RWPE2 (cell line): ENCODE data around the gene ZNF423.

ENCODE experiments used
- ATAC-seq: fragments of 200-7000 bp; cut with Tn5 transposase; 3 replicates; pipeline ENCODE4 v1.9.1; 2021; ENCODE audit warnings: low read depth
- DNase-seq: peaks from one replicate; pipeline ENCODE4 v3.0.0-alpha.2; 2020; ENCODE audit warnings: low spot score
- H3K27ac ChIP-seq: fragments of 450-650 bp; 2 replicates; pipeline ENCODE4 v1.5.1; 2017; ENCODE audit warnings: mild to moderate bottlenecking; ENCODE audit not compliant: poor library complexity, severe bottlenecking
- H3K27me3 ChIP-seq: fragments of 250-450 bp; sonication (Bioruptor Pico); 2 replicates; pipeline ENCODE4 v1.5.1; 2021; ENCODE audit warnings: mild to moderate bottlenecking, moderate library complexity; ENCODE audit not compliant: insufficient read depth, poor library complexity, severe bottlenecking
- H3K36me3 ChIP-seq: fragments of 250-450 bp; sonication (Bioruptor Pico); 2 replicates; pipeline ENCODE4 v1.5.1; 2020; ENCODE audit warnings: low read depth, mild to moderate bottlenecking, moderate library complexity
- H3K4me1 ChIP-seq: fragments of 250-450 bp; sonication (Bioruptor Pico); 2 replicates; pipeline ENCODE4 v1.5.1; 2021; ENCODE audit warnings: mild to moderate bottlenecking, moderate library complexity; ENCODE audit not compliant: insufficient read depth, poor library complexity, severe bottlenecking
- H3K4me3 ChIP-seq: fragments of 250-450 bp; sonication (Bioruptor Pico); 2 replicates; pipeline ENCODE4 v1.5.1; 2021; ENCODE audit warnings: mild to moderate bottlenecking, moderate library complexity; ENCODE audit not compliant: severe bottlenecking
- H3K9me3 ChIP-seq: fragments of 250-450 bp; sonication (Bioruptor Pico); 2 replicates; pipeline ENCODE4 v1.5.1; 2021; ENCODE audit warnings: mild to moderate bottlenecking, moderate library complexity; ENCODE audit not compliant: severe bottlenecking
- CTCF ChIP-seq: fragments of 450-650 bp; IDR thresholded peaks from one replicate; pipeline ENCODE4 v1.5.1; 2017; ENCODE audit warnings: mild to moderate bottlenecking, moderate library complexity; ENCODE audit not compliant: poor library complexity, severe bottlenecking

The ZNF423 gene

GRCh38 chr16:49455991-49456745, 399.7 kb downstream of the ZNF423 start:
- Histone ChIP-seq H3K27ac (no peak overlapping the region), H3K4me1 (no peaks in the 10 kb centered on the region), H3K9me3 (no peaks in the 10 kb centered on the region), H3K36me3 (no peaks in the 10 kb centered on the region), H3K4me3 (no peak overlapping the region), H3K27me3 (peaks cover 3% of the 10 kb centered on the region)
- no peak for TF ChIP-seq CTCF
- DNase-seq (peak; percentile 36), ATAC-seq (no peak)

GRCh38 chr16:49455181-49455990, 400.5 kb downstream of the ZNF423 start:
- Histone ChIP-seq H3K4me1 (no peaks in the 10 kb centered on the region), H3K27me3 (peaks cover 8% of the 10 kb centered on the region), H3K36me3 (no peaks in the 10 kb centered on the region), H3K4me3 (no peak overlapping the region), H3K27ac (no peak overlapping the region), H3K9me3 (no peaks in the 10 kb centered on the region)
- DNase-seq (peak; percentile 23), ATAC-seq (no peak)
- TF ChIP-seq CTCF: no peak

GRCh38 chr16:49454426-49455180, 401.3 kb downstream of the ZNF423 start:
- TF ChIP-seq CTCF: no peak
- Histone ChIP-seq H3K4me3 (no peak overlapping the region), H3K4me1 (no peaks in the 10 kb centered on the region), H3K9me3 (no peaks in the 10 kb centered on the region), H3K27me3 (peaks cover 8% of the 10 kb centered on the region), H3K36me3 (no peaks in the 10 kb centered on the region), H3K27ac (no peak overlapping the region)
- DNase-seq (peak; percentile 55), ATAC-seq (no peak)

- no peak for TF ChIP-seq CTCF
- no peak overlapping the region for H3K27ac ChIP-seq
- DNase-seq (peak; percentile 9), ATAC-seq (no peak)
- no peaks in the 10 kb centered on the region for H3K4me1 ChIP-seq
- H3K36me3 ChIP-seq: no peaks in the 10 kb centered on the region
- peaks cover 8% of the 10 kb centered on the region for H3K27me3 ChIP-seq
- H3K4me3 ChIP-seq: no peak overlapping the region
- H3K9me3 ChIP-seq: no peaks in the 10 kb centered on the region
Observed at GRCh38 chr16:49453983-49454382, 401.9 kb downstream of the ZNF423 start.
